ENCODE data around the gene CHRNA9. TPM values are rescaled to one million over a fixed set of nuclear protein-coding genes. Genes with fewer than 3 reads are reported as not detected.

Gene CHRNA9
- total RNA-seq, 1 donor from 2014 or later: 2.8 TPM

- Histone ChIP-seq H4K20me1 (ENCODE audit: insufficient read depth, low read length) (no peaks in the 10 kb centered on the region), H3K4me2 (ENCODE audit: low read length) (no peak overlapping the region), H3K36me3 (ENCODE audit: insufficient read depth, low read length) (no peaks in the 10 kb centered on the region), H3K79me2 (ENCODE audit: insufficient read depth, low read length) (no peaks in the 10 kb centered on the region), H3K27ac (ENCODE audit: low read depth, low read length) (no peak overlapping the region), H3K27me3 (ENCODE audit: insufficient read depth, low read length) (no peaks in the 10 kb centered on the region), H3K4me1 (ENCODE audit: insufficient read depth, low read length) (peaks cover 24% of the 10 kb centered on the region), H3K9me3 (ENCODE audit: insufficient read depth, low read depth, low read length) (no peaks in the 10 kb centered on the region), H3K9ac (ENCODE audit: low read length) (no peak overlapping the region), H3K4me3 (ENCODE audit: insufficient read depth, low read depth, low read length) (no peak overlapping the region), H2AFZ (ENCODE audit: low read depth, low read length) (no peak overlapping the region)
- Mint-ChIP-seq H3K4me1 (ENCODE audit: low read depth, unreplicated experiment) (peaks cover 32% of the 10 kb centered on the region), H3K9me3 (ENCODE audit: unreplicated experiment) (peaks cover 8% of the 10 kb centered on the region), H3K4me3 (ENCODE audit: unreplicated experiment) (no peak overlapping the region), H3K36me3 (ENCODE audit: low read depth, unreplicated experiment) (peaks cover 3% of the 10 kb centered on the region), H3K27ac (ENCODE audit: unreplicated experiment) (no peak overlapping the region), H3K27me3 (ENCODE audit: low read depth, unreplicated experiment) (no peaks in the 10 kb centered on the region)
- TF ChIP-seq CTCF (IDR thresholded peaks at IDR 0.05; ENCODE audit: insufficient read depth, low read depth, low read length) (no peak), EZH2 (IDR thresholded peaks at IDR 0.05; ENCODE audit: insufficient read depth, low read length) (no peak)
- DNase-seq (ENCODE audit: low read depth) (no peak), FAIRE-seq (no peak)
These were observed 2.4 kb downstream of the CHRNA9 start for GRCh38 chr4:40337523-40337922.

- Histone ChIP-seq H3K79me2 (ENCODE audit: insufficient read depth, low read length) (no peaks in the 10 kb centered on the region), H3K9me3 (ENCODE audit: insufficient read depth, low read depth, low read length) (no peaks in the 10 kb centered on the region), H4K20me1 (ENCODE audit: insufficient read depth, low read length) (no peaks in the 10 kb centered on the region), H3K9ac (ENCODE audit: low read length) (no peak overlapping the region), H3K36me3 (ENCODE audit: insufficient read depth, low read length) (no peaks in the 10 kb centered on the region), H3K4me1 (ENCODE audit: insufficient read depth, low read length) (peaks cover 8% of the 10 kb centered on the region), H3K27ac (ENCODE audit: low read depth, low read length) (no peak overlapping the region), H3K4me3 (ENCODE audit: insufficient read depth, low read depth, low read length) (no peak overlapping the region), H2AFZ (ENCODE audit: low read depth, low read length) (no peak overlapping the region), H3K27me3 (ENCODE audit: insufficient read depth, low read length) (no peaks in the 10 kb centered on the region), H3K4me2 (ENCODE audit: low read length) (no peak overlapping the region)
- Mint-ChIP-seq H3K27ac (ENCODE audit: unreplicated experiment) (no peak overlapping the region), H3K36me3 (ENCODE audit: low read depth, unreplicated experiment) (peaks cover 8% of the 10 kb centered on the region), H3K4me3 (ENCODE audit: unreplicated experiment) (no peak overlapping the region), H3K9me3 (ENCODE audit: unreplicated experiment) (peaks cover 16% of the 10 kb centered on the region), H3K27me3 (ENCODE audit: low read depth, unreplicated experiment) (no peaks in the 10 kb centered on the region), H3K4me1 (ENCODE audit: low read depth, unreplicated experiment) (peaks cover 17% of the 10 kb centered on the region)
- TF ChIP-seq EZH2 (IDR thresholded peaks at IDR 0.05; ENCODE audit: insufficient read depth, low read length) (no peak), CTCF (IDR thresholded peaks at IDR 0.05; ENCODE audit: insufficient read depth, low read depth, low read length) (no peak)
- FAIRE-seq (peak; percentile 43), DNase-seq (ENCODE audit: low read depth) (no peak)
These were observed 4.9 kb downstream of the CHRNA9 start for GRCh38 chr4:40340030-40340429.

- Histone ChIP-seq H3K4me1 (ENCODE audit: insufficient read depth, low read length) (peaks cover 8% of the 10 kb centered on the region), H4K20me1 (ENCODE audit: insufficient read depth, low read length) (no peaks in the 10 kb centered on the region), H3K36me3 (ENCODE audit: insufficient read depth, low read length) (no peaks in the 10 kb centered on the region), H3K9me3 (ENCODE audit: insufficient read depth, low read depth, low read length) (no peaks in the 10 kb centered on the region), H3K4me2 (ENCODE audit: low read length) (no peak overlapping the region), H3K27ac (ENCODE audit: low read depth, low read length) (no peak overlapping the region), H3K27me3 (ENCODE audit: insufficient read depth, low read length) (no peaks in the 10 kb centered on the region), H3K79me2 (ENCODE audit: insufficient read depth, low read length) (no peaks in the 10 kb centered on the region), H3K4me3 (ENCODE audit: insufficient read depth, low read depth, low read length) (no peak overlapping the region), H2AFZ (ENCODE audit: low read depth, low read length) (no peak overlapping the region), H3K9ac (ENCODE audit: low read length) (no peak overlapping the region)
- peaks cover 12% of the 10 kb centered on the region for H3K9me3 Mint-ChIP-seq (ENCODE audit: unreplicated experiment)
- no peak overlapping the region for H3K27ac Mint-ChIP-seq (ENCODE audit: unreplicated experiment)
- no peak for DNase-seq (ENCODE audit: low read depth)
- no peak for FAIRE-seq
- peaks cover 5% of the 10 kb centered on the region for H3K27me3 Mint-ChIP-seq (ENCODE audit: low read depth, unreplicated experiment)
- H3K36me3 Mint-ChIP-seq (ENCODE audit: low read depth, unreplicated experiment): peaks cover 14% of the 10 kb centered on the region
- no peak overlapping the region for H3K4me3 Mint-ChIP-seq (ENCODE audit: unreplicated experiment)
- peaks cover 2% of the 10 kb centered on the region for H3K4me1 Mint-ChIP-seq (ENCODE audit: low read depth, unreplicated experiment)
- TF ChIP-seq CTCF (IDR thresholded peaks at IDR 0.05; ENCODE audit: insufficient read depth, low read depth, low read length): no peak
- TF ChIP-seq EZH2 (IDR thresholded peaks at IDR 0.05; ENCODE audit: insufficient read depth, low read length): no peak
These were observed 12.3 kb downstream of the CHRNA9 start for GRCh38 chr4:40347472-40347871.

All from astrocyte (in vitro differentiated cells and primary cell).